HG03159 (cell line): ENCODE results near the gene CIART.
"Not testable (repeated sequence)": the region's sequence is repeated elsewhere in the genome, so short reads cannot be mapped to it uniquely, and the experiment has no call there.

Experiments used
- ATAC-seq: cut with Tn5 transposase; IDR thresholded peaks from one replicate; pipeline ENCODE4 v1.9.1; 2021; ENCODE audit warnings: mild to moderate bottlenecking, moderate library complexity; ENCODE audit not compliant: unreplicated experiment

CIART gene

GRCh38 chr1:150302338-150302737 is 20.0 kb downstream of the CIART start:
- no peak for ATAC-seq

- no peak for ATAC-seq
Measured at GRCh38 chr1:150302902-150303301, 20.5 kb downstream of the CIART start.

- not testable (repeated sequence) for ATAC-seq
Measured at GRCh38 chr1:150308585-150308984, 26.2 kb downstream of the CIART start.

- ATAC-seq = no peak
Measured at GRCh38 chr1:150309758-150310508, 27.6 kb downstream of the CIART start.

- no peak for ATAC-seq
Measured at GRCh38 chr1:150311762-150312161, 29.4 kb downstream of the CIART start.

GRCh38 chr1:150314691-150315090 is 32.3 kb downstream of the CIART start:
- not testable (repeated sequence) for ATAC-seq

GRCh38 chr1:150320667-150320978 is 38.3 kb downstream of the CIART start:
- no peak for ATAC-seq

- peak; percentile 2 for ATAC-seq
Measured at GRCh38 chr1:150321826-150322166, 39.4 kb downstream of the CIART start.

GRCh38 chr1:150322310-150322709 is 40.0 kb downstream of the CIART start:
- no peak for ATAC-seq

- no peak for ATAC-seq
Measured at GRCh38 chr1:150332651-150333290, 50.4 kb downstream of the CIART start.
